HG03175 (cell line): ENCODE measurements around the gene FOXI1.

Experiments
- ATAC-seq: cut with Tn5 transposase; IDR thresholded peaks from one replicate; pipeline ENCODE4 v1.9.1; 2021; ENCODE audit warnings: mild to moderate bottlenecking, moderate library complexity; ENCODE audit not compliant: unreplicated experiment

Gene FOXI1

GRCh38 chr5:170105642-170106611, at the start of gene FOXI1:
Gene FOXI1, plus strand, starts transcription at chr5:170105897. Its CDS starts 61 bp downstream, at chr5:170105958.
- ATAC-seq = no peak

GRCh38 chr5:170056561-170057267, 49.0 kb upstream of the FOXI1 start:
- no peak for ATAC-seq

GRCh38 chr5:170057311-170057710, 48.4 kb upstream of the FOXI1 start:
- no peak for ATAC-seq

GRCh38 chr5:170059221-170059620, 46.5 kb upstream of the FOXI1 start:
- ATAC-seq = no peak

GRCh38 chr5:170067152-170067551, 38.5 kb upstream of the FOXI1 start:
- ATAC-seq = no peak

GRCh38 chr5:170067574-170068170, 38.0 kb upstream of the FOXI1 start:
- ATAC-seq = no peak

- ATAC-seq = no peak
These were observed 36.2 kb upstream of the FOXI1 start for GRCh38 chr5:170069512-170069911.

GRCh38 chr5:170070556-170071412, 34.9 kb upstream of the FOXI1 start:
- ATAC-seq = no peak

- no peak for ATAC-seq
These were observed 33.9 kb upstream of the FOXI1 start for GRCh38 chr5:170071748-170072147.

GRCh38 chr5:170075696-170076095, 30.0 kb upstream of the FOXI1 start:
- no peak for ATAC-seq

GRCh38 chr5:170076211-170076610, 29.5 kb upstream of the FOXI1 start:
- no peak for ATAC-seq

- no peak for ATAC-seq
These were observed 29.0 kb upstream of the FOXI1 start for GRCh38 chr5:170076739-170077138.

GRCh38 chr5:170077526-170077925, 28.2 kb upstream of the FOXI1 start:
- ATAC-seq = no peak

GRCh38 chr5:170078458-170078857, 27.2 kb upstream of the FOXI1 start:
- no peak for ATAC-seq

GRCh38 chr5:170078931-170079330, 26.8 kb upstream of the FOXI1 start:
- no peak for ATAC-seq

GRCh38 chr5:170080217-170080616, 25.5 kb upstream of the FOXI1 start:
- no peak for ATAC-seq

- no peak for ATAC-seq
These were observed 24.8 kb upstream of the FOXI1 start for GRCh38 chr5:170080786-170081445.

GRCh38 chr5:170081616-170082015, 24.1 kb upstream of the FOXI1 start:
- no peak for ATAC-seq

- no peak for ATAC-seq
These were observed 23.0 kb upstream of the FOXI1 start for GRCh38 chr5:170082701-170083100.

- ATAC-seq = no peak
These were observed 18.4 kb upstream of the FOXI1 start for GRCh38 chr5:170087168-170087817.
